Transverse colon (tissue), 3 donors: ENCODE data around the gene MAGI2.

ENCODE experiments used
- CTCF ChIP-seq, 5 experiments: fragments of 200-600 bp in 3 of 5; fragments of 450-650 bp in 2 of 5; sonication (generic) in 3 of 5; IDR thresholded peaks; 1 replicate in 2 of 5; 2 replicates in 3 of 5; pipeline ENCODE4 v1.5.1; 2016 to 2017; ENCODE audit warnings: antibody characterized with exemption in 5 of 5, inconsistent platforms in 3 of 5, mild to moderate bottlenecking in 2 of 5, moderate library complexity in 1 of 5
- POLR2A ChIP-seq: fragments of 450-650 bp; IDR thresholded peaks from one replicate; pipeline ENCODE4 v1.6.1; 2016; ENCODE audit warnings: antibody characterized with exemption, mild to moderate bottlenecking, moderate library complexity

DNA sequence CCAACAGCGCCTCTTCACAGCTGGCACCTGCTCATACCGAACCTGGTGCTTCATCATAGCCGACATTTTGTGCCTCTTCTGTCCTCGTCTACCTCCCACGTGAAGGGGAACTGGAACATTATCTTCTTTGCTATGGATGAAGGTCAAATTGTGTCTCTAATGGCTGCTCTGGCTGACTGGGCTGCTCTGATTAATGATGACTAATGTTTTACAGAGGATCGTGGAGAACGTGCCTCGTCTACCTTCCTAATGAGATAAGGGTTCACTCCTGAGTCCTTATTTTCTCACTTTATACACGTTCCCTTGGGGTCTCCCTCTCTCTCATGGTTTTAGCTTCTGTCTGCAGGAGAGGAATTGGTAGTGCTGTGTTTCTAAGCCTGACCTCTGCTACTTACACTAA is 1234.6 kb downstream of the MAGI2 start:
- TF ChIP-seq CTCF (IDR thresholded peaks at IDR 0.05) (no peak), POLR2A (no peak)
